HG03432 (cell line): ENCODE measurements around the gene IP6K1.
"Not testable (repeated sequence)": the region's sequence is repeated elsewhere in the genome, so short reads cannot be mapped to it uniquely, and the experiment has no call there.

Source experiments
- ATAC-seq: cut with Tn5 transposase; IDR thresholded peaks from one replicate; pipeline ENCODE4 v1.9.1; 2021; ENCODE audit warnings: mild to moderate bottlenecking, moderate library complexity; ENCODE audit not compliant: unreplicated experiment

Gene IP6K1

DNA sequence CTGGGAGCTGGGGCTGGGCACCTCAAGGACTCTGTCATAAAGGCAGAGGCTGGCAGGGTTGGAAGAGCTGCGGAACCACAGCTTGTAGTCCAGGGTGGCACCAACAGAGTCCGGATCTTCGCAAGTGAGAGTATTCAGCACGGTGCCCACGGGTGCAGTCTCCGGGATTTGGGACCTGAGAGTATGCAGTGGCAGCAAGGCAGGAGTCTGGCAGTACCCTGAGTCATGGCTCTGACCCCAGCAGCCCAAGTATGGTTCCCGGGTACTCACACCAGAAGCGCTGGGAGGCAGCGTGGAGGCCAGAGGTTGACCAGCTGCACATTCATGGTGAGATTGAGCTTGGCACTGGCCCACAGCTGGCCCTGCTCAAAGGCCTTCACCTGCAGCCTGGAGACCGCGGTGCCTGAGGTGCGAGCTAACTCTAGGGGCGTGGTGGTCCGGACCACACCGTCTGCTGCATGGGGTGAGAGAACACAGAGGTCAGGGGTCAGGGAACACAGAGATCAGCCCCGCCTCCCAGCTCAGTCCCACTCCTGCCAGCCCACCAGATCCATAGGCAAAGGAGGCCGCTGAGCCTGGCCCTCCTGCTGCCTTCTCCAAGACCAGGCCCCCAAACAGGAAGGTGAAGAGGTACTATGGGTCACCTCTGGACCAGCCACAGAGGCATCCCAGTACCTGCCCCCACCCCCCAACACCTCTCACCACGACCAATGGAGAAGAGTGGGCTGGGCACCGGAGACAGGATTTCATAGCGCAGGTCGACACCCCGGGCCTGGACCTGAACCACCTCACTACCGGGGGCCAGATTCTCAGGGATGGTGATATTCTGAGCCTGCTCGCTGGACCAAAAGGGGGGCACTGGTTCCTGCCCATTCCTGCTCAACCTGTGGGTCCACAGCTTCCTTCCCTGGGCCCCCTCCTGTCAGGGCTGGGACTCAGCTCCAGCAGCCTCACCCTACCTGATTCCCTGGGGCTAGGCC, 8.9 kb upstream of the IP6K1 start:
- ATAC-seq: no peak

GRCh38 chr3:49794431-49794830, 8.1 kb upstream of the IP6K1 start:
- ATAC-seq: no peak

DNA sequence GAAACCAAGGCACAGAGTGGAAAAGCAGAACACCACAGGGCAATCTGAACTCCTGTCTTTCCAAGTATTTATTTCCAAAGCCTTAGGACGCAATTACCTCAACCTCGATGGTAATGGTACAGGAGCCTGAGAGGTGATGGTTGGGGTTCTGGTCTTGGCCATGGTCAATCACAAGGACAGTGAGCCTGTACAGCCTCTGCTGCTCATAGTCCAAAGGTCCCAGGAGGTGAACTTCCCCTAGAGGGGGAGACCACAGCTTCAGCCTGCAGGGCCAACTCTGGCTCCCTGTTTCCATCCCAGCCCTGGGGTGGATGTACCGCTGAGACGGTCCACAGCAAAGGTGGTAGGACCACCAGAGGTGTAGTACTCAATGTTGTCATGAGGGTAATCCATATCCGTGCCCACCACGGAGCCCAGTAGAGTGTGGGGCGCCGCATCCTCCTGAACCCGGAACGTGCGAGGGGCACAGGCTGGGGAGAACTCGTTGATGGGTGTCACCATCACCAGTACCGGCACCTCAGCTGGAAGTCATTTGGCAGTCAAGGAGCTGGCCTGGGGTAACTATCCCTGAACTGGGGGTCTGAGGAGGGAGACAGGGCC, 7.2 kb upstream of the IP6K1 start:
- ATAC-seq: no peak

GRCh38 chr3:49792371-49793150, 6.2 kb upstream of the IP6K1 start:
- ATAC-seq: no peak

DNA sequence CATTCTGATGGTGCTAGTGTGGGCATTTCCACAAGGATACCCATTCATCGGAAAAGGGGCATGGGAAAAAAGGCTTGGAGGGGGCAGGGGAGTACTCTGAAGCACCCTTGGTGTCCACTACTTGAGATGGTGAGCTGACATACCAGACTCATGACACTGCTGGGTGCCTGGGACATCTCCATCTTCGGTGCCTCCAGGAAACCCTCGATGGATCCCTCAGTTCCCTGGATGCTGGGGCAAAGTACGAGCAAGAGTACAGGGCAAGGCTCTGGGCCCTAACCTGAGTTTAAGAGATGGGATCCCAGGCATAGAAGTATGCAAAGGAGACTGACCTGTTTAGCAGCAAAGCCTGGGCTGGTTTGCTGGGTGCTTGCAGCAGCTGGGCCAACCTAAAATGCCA, 5.2 kb upstream of the IP6K1 start:
- ATAC-seq: no peak

GRCh38 chr3:49790626-49791411, 4.5 kb upstream of the IP6K1 start:
- ATAC-seq: no peak

GRCh38 chr3:49788056-49788455, 1.7 kb upstream of the IP6K1 start:
- ATAC-seq: no peak

- ATAC-seq: no peak
Observed at GRCh38 chr3:49787536-49787935, 1.2 kb upstream of the IP6K1 start.

DNA sequence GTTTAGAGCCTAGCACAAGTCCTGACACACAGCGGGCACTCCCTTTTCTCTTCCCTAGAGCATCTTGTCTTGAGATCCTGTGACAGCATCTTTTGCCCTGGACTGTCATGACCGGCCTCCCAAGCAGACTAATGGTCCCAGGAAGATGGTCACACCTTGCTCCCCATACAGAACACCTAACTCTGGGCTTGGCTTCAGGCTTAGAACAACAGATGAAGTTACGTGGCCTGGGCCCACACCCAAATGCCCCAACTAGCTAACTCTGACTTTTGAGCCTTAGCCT, 781 bp upstream of the IP6K1 start:
- no peak for ATAC-seq

GRCh38 chr3:49785565-49786356, 581 bp downstream of the IP6K1 start:
- ATAC-seq: peak; percentile 53

- ATAC-seq: not testable (repeated sequence)
Observed at GRCh38 chr3:49782277-49782676, 4.1 kb downstream of the IP6K1 start.

- no peak for ATAC-seq
Observed at GRCh38 chr3:49781415-49782199, 4.7 kb downstream of the IP6K1 start.

DNA sequence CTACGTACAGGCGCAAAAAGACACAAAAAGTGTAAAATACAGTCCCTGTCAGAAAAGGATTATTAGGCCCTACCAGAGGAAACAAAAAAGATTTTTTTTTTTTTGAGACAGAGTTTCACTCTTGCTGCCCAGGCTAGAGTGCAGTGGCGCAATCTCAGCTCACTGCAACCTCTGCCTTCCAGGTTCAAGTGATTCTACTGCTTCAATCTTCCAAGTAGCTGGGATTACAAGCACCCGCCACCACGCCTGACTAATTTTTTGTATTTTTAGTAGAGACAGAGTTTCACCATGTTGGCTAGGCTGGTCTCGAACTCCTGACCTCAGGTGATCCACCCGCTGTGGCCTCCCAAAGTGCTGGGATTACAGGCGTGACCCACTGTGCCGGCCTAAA, 5.4 kb downstream of the IP6K1 start:
- not testable (repeated sequence) for ATAC-seq

- no peak for ATAC-seq
Observed at GRCh38 chr3:49780080-49780974, 6.0 kb downstream of the IP6K1 start.

- ATAC-seq: no peak
Observed at GRCh38 chr3:49779358-49780079, 6.8 kb downstream of the IP6K1 start.

- ATAC-seq: not testable (repeated sequence)
Observed at GRCh38 chr3:49776101-49776500, 10.2 kb downstream of the IP6K1 start.

GRCh38 chr3:49775538-49775937, 10.8 kb downstream of the IP6K1 start:
- no peak for ATAC-seq

- no peak for ATAC-seq
Observed at GRCh38 chr3:49772703-49773102, 13.6 kb downstream of the IP6K1 start.
